ENCODE measurements around the gene SND1.

GRCh38 chr7:128026551-128026950, 374.6 kb downstream of the SND1 start:
- no peak for TF ChIP-seq CTCF (IDR thresholded peaks at IDR 0.05)
- TF ChIP-seq POLR2A (IDR thresholded peaks at IDR 0.05): no peak

Data from body of pancreas (tissue), 4 donors.